LNCaP clone FGC (cell line): ENCODE data around the gene MACF1.

Source experiments
- DNase-seq: peaks from one replicate; pipeline ENCODE4 v3.0.0-alpha.2; 2011; ENCODE audit warnings: low read depth
- H3K4me3 ChIP-seq: 2 replicates; pipeline ENCODE4 v1.5.1; 2011; ENCODE audit warnings: mild to moderate bottlenecking, low read depth, low read length, control low read depth
- CTCF ChIP-seq: IDR thresholded peaks from 2 replicates; pipeline ENCODE4 v1.5.1; 2012; ENCODE audit warnings: mild to moderate bottlenecking; ENCODE audit not compliant: control insufficient read depth, insufficient read depth; ENCODE audit errors: extremely low read depth

The MACF1 gene

DNA sequence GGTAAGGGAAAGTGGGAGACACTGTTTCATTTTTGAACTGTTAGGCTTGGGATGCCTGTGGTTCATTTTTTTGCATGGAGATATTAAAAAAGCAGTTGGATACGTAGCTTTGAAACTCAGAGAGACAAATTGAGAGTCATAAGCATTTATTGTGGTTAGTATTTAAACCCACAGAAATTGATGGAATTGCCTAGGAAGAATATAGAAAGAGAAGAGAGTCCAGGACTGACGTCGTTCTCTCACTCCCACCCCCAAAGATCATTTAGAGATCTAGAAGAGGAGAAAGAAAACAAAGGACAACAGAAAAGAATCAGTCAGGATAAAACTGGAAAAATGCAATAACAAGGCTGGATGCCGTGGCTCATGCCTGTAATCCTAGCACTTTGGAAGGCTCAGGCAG is 213.7 kb downstream of the MACF1 start:
- DNase-seq = no peak
- no peak for TF ChIP-seq CTCF
- no peak overlapping the region for H3K4me3 ChIP-seq

DNA sequence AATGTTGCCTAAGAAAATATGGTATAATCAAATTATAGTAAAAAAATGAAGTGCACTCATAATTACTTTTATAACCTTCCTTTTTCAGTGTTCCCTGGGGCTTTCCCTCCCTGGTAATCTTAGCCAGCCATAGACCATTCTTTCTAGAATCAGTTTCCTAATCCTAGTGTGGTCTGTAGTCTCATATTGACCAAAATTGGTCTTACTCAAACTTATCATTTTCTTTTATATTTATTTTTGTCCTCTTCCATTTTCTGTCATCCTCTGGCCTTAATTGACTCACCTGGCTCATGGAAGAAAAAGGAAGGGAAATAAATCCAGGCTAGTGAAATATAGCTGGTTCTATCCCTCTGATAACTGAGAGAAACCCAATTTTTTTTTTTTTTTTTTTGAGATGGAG is 216.0 kb downstream of the MACF1 start:
- DNase-seq = no peak
- H3K4me3 ChIP-seq = no peak overlapping the region
- TF ChIP-seq CTCF = no peak

- H3K4me3 ChIP-seq = no peak overlapping the region
- no peak for TF ChIP-seq CTCF
- DNase-seq = no peak
These were observed 218.1 kb downstream of the MACF1 start for GRCh38 chr1:39422614-39423013.

GRCh38 chr1:39425151-39425550 is 220.7 kb downstream of the MACF1 start:
- TF ChIP-seq CTCF = no peak
- H3K4me3 ChIP-seq = no peak overlapping the region
- DNase-seq = no peak

- H3K4me3 ChIP-seq = no peak overlapping the region
- DNase-seq = no peak
- TF ChIP-seq CTCF = no peak
These were observed 221.1 kb downstream of the MACF1 start for GRCh38 chr1:39425634-39426033.

DNA sequence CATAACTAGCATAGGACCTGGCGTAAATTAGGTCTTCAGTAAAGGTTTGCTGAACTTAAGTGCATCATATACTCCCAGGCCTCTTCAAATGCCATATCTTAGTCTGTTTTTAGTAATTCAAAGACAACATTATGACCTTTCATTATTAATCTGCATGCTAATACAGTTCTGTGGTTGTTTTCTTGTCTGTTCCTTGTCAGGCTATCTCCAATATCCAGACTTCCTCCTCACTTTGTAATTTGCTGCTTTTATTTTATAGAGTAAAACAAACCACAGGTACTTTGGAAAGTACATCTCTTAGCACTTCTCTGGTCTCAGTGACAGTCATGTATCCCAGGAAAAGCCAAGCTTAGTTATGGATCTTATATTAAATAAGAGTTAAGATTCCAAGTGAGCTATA is 221.9 kb downstream of the MACF1 start:
- no peak for DNase-seq

More for the DNA sequence above, 221.9 kb downstream of the MACF1 start:
- no peak for TF ChIP-seq CTCF
- no peak overlapping the region for H3K4me3 ChIP-seq
